HepG2 (cell line): Measurements from ENCODE around the gene ATXN2. TPM values are rescaled to one million over a fixed set of nuclear protein-coding genes. Genes with fewer than 3 reads are reported as not detected.

ENCODE experiments used
- ATAC-seq: fragments of 200-7000 bp; cut with Tn5 transposase; 3 replicates; pipeline ENCODE4 v1.9.1; 2020; ENCODE audit warnings: mild to moderate bottlenecking, moderate library complexity
- BruUV-seq: library from RNA; stranded (reverse); fragments of 400-500 nt; replicated peaks from 2 replicates; lab custom pipeline; 2021; lab: Mats Ljungman, UMichigan
- CTCF ChIA-PET: fragments of 300-600 bp; formaldehyde crosslinking; extraction: SDS; loops from one replicate; lab custom pipeline; 2021; ENCODE audit warnings: low total read pairs, inconsistent platforms, low intra/inter-chr PET ratio; lab: Yijun Ruan, JAX
- POLR2A ChIA-PET: fragments of 350-600 bp; sonication (Branson Sonifier 250); formaldehyde crosslinking; loops from one replicate; lab custom pipeline; 2020; ENCODE audit warnings: antibody characterized with exemption, inconsistent platforms; lab: Yijun Ruan, JAX
- DNase-seq: peaks from one replicate; pipeline ENCODE4 v3.0.0-alpha.2; 2015; ENCODE audit warnings: low spot score
- FAIRE-seq: peaks from 3 replicates; lab custom pipeline; 2011; peaks lifted over from hg19 to GRCh38; lab: Jason Lieb, UNC
- H2AFZ ChIP-seq: one replicate; pipeline ENCODE4 v1.6.1; 2011; ENCODE audit warnings: low read length, inconsistent platforms
- H3K27ac ChIP-seq: fragments of 300-600 bp; 3 replicates; pipeline ENCODE4 v1.8.0; 2011; ENCODE audit warnings: mixed run types, mild to moderate bottlenecking, mixed read lengths, low read length, inconsistent platforms; ENCODE audit not compliant: insufficient read depth; ENCODE audit errors: extremely low read length
- H3K27me3 ChIP-seq, 2 experiments: fragments of 200-600 bp in 1 of 2; 2 replicates in 1 of 2; 3 replicates in 1 of 2; pipeline versions ENCODE4 v1.6.0 to v1.8.0; 2011; ENCODE audit warnings: low read length in 2 of 2, mild to moderate bottlenecking in 2 of 2, moderate library complexity in 2 of 2, inconsistent platforms in 1 of 2; ENCODE audit not compliant: insufficient read depth in 2 of 2, control insufficient read depth in 1 of 2
- H3K36me3 ChIP-seq, 2 experiments: fragments of 200-600 bp in 1 of 2; replicated peaks in 1 of 2; 2 replicates in 1 of 2; 3 replicates in 1 of 2; pipeline versions ENCODE4 v1.5.1 to v1.8.0; 2011; ENCODE audit warnings: low read length in 2 of 2, inconsistent platforms in 1 of 2; ENCODE audit not compliant: insufficient read depth in 2 of 2, control insufficient read depth in 1 of 2
- H3K4me1 ChIP-seq: 2 replicates; pipeline ENCODE4 v1.5.1; 2012; ENCODE audit warnings: low read length, inconsistent platforms; ENCODE audit not compliant: insufficient read depth
- H3K4me2 ChIP-seq: 2 replicates; pipeline ENCODE4 v1.6.0; 2011; ENCODE audit warnings: low read depth, low read length, inconsistent platforms
- H3K4me3 ChIP-seq, 3 experiments: fragments of 200-600 bp in 1 of 3; sonication (generic), shearing (Covaris generic) in 1 of 3; replicated peaks in 1 of 3; 2 replicates each; pipeline ENCODE4 v1.5.1; 2011 to 2016; ENCODE audit warnings: low read length in 3 of 3, inconsistent platforms in 2 of 3, low read depth in 2 of 3, mild to moderate bottlenecking in 2 of 3, control low read depth in 1 of 3, mixed read lengths in 1 of 3; ENCODE audit not compliant: insufficient read depth in 1 of 3
- H3K79me2 ChIP-seq: one replicate; pipeline ENCODE4 v1.6.1; 2011; ENCODE audit warnings: low read length, inconsistent platforms; ENCODE audit not compliant: insufficient read depth
- H3K9ac ChIP-seq: 2 replicates; pipeline ENCODE4 v1.6.0; 2011; ENCODE audit warnings: mild to moderate bottlenecking, low read depth, low read length, inconsistent platforms; ENCODE audit not compliant: insufficient read depth
- H3K9me3 ChIP-seq: 2 replicates; pipeline ENCODE4 v1.5.1; 2012; ENCODE audit warnings: mild to moderate bottlenecking, low read length
- H4K20me1 ChIP-seq: 2 replicates; pipeline ENCODE4 v1.6.0; 2011; ENCODE audit warnings: inconsistent platforms, mild to moderate bottlenecking, low read length, moderate library complexity; ENCODE audit not compliant: insufficient read depth
- NFYB ChIP-seq: sonication (generic); formaldehyde crosslinking; IDR thresholded peaks from 2 replicates; pipeline ENCODE4 v1.4.0; 2020; ENCODE audit warnings: missing genetic modification reagents
- ZMYM2 ChIP-seq: sonication (generic); formaldehyde crosslinking; IDR thresholded peaks from 2 replicates; pipeline ENCODE4 v1.8.0; 2022; ENCODE audit warnings: mild to moderate bottlenecking, missing genetic modification reagents
- WGBS: methylation state at CpG from one replicate; pipeline ENCODE4 v1.1.6; 2017; ENCODE audit warnings: low lambda C conversion rate; 5-methylcytosine and 5-hydroxymethylcytosine counted together
- in situ Hi-C: cut with HindIII; loops from 2 replicates; pipeline ENCODE4 v1.10.0; 2017; ENCODE audit warnings: low pct_unique_long_range_greater_than_20kb; ENCODE audit not compliant: extremely low pct_ligation_motif_present
- intact Hi-C: fragments of 100-400 bp; cut with micrococcal nuclease; formaldehyde crosslinking; loops from one replicate; pipeline ENCODE4 v1.10.0; 2022; ENCODE audit not compliant: unreplicated experiment
- polyA plus RNA-seq, 8 experiments: library from polyadenylated mRNA; depleted of rRNA in 3 of 8; stranded (reverse) in 7 of 8; unstranded in 1 of 8; fragments of >200 nt; fragmentation: Illumina TruSeq in 4 of 8; extraction: Trizol in 4 of 8; gene quantifications; 2 replicates each; pipeline versions ENCODE4 v1.2.1 to v1.2.3, GENCODE V29; 2011 to 2016; ENCODE audit warnings: low read depth in 4 of 8, missing spikeins in 1 of 8, mixed read lengths in 1 of 8; ENCODE audit not compliant: insufficient read depth in 1 of 8
- total RNA-seq, 5 experiments: library from RNA; depleted of rRNA; stranded (reverse); fragments of >200 nt; fragmentation: Illumina TruSeq; extraction: Trizol; gene quantifications; 2 replicates each; pipeline ENCODE4 v1.2.3, GENCODE V29; 2016; ENCODE audit warnings: low read depth in 1 of 5
- TF ChIP-seq, protein P1 (sequence below): sonication (generic); formaldehyde crosslinking; IDR thresholded peaks from 2 replicates; pipeline ENCODE4 v1.4.0; 2020; ENCODE audit warnings: missing genetic modification reagents, borderline replicate concordance
- TF ChIP-seq, protein P2 (sequence below): sonication (generic); formaldehyde crosslinking; IDR thresholded peaks from 2 replicates; pipeline ENCODE4 v1.9.0; 2021; ENCODE audit warnings: missing genetic modification reagents, mild to moderate bottlenecking, borderline replicate concordance
- TF ChIP-seq, protein P3 (sequence below): sonication (generic); formaldehyde crosslinking; IDR thresholded peaks from 2 replicates; pipeline ENCODE4 v1.4.0; 2020; ENCODE audit warnings: low read depth, mild to moderate bottlenecking, missing genetic modification reagents

Gene ATXN2
- total and polyA plus RNA-seq, 2 of the 13 experiments (the other 11 are each of a cell fraction or from before 2014, with no cell fraction given): 18.1 to 27.1 TPM

DNA sequence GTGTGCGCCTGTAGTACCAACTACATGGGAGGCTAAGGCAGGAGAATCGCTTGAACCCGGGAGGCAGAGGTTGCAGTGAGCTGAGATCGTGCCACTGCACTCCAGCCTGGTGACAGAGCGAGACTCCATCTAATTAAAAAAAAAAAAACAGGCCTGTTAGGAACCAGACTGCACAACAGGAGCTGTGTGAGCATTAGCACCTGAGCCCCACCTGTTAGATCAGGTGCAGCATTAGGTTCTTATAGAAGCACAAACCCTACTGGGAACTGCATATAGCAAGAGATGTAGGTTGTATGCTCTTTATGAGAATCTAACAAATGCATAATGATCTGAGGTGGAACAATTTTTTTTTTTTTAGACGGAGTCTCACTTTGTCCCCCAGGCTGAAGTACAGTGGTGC, 8.6 kb downstream of the ATXN2 start (continued):
- TF ChIP-seq, protein P1, sequence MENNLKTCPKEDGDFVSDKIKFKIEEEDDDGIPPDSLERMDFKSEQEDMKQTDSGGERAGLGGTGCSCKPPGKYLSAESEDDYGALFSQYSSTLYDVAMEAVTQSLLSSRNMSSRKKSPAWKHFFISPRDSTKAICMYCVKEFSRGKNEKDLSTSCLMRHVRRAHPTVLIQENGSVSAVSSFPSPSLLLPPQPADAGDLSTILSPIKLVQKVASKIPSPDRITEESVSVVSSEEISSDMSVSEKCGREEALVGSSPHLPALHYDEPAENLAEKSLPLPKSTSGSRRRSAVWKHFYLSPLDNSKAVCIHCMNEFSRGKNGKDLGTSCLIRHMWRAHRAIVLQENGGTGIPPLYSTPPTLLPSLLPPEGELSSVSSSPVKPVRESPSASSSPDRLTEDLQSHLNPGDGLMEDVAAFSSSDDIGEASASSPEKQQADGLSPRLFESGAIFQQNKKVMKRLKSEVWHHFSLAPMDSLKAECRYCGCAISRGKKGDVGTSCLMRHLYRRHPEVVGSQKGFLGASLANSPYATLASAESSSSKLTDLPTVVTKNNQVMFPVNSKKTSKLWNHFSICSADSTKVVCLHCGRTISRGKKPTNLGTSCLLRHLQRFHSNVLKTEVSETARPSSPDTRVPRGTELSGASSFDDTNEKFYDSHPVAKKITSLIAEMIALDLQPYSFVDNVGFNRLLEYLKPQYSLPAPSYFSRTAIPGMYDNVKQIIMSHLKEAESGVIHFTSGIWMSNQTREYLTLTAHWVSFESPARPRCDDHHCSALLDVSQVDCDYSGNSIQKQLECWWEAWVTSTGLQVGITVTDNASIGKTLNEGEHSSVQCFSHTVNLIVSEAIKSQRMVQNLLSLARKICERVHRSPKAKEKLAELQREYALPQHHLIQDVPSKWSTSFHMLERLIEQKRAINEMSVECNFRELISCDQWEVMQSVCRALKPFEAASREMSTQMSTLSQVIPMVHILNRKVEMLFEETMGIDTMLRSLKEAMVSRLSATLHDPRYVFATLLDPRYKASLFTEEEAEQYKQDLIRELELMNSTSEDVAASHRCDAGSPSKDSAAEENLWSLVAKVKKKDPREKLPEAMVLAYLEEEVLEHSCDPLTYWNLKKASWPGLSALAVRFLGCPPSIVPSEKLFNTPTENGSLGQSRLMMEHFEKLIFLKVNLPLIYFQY: no peak

DNA sequence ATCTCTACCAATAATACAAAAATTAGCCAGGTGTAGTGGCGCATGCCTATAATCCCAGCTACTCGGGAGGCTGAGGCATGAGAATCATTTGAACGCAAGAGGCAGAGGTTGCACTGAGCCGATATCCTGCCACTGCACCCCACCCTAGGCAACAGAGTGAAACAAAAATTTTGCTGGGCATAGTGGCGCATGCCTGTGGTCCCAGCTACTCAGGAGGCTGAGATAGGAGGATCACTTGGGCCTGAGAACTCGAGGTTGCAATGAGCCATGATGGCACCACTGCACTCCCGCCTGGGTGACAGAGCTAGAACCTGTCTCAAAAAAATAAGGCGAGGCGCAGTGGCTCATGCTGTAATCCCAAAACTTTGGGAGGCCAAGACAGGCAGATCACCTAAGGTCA, 9.5 kb downstream of the ATXN2 start:
- H3K27ac ChIP-seq: no peak overlapping the region
- peaks cover 94% of the 10 kb centered on the region for H3K79me2 ChIP-seq
- H2AFZ ChIP-seq: no peak overlapping the region
- ATAC-seq (no peak), DNase-seq (no peak), FAIRE-seq (no peak)
- ChIA-PET CTCF (no interaction called here), POLR2A (interaction anchor here (0.8 kb wide), 1 partner anchor 48 kb away, joined by 3 read pairs; no protein-coding TSS in a partner anchor)
- WGBS: 99% methylated on average over 9 of the region's 9 CpGs
- H3K4me1 ChIP-seq: peaks cover 82% of the 10 kb centered on the region
- no peaks in the 10 kb centered on the region for H3K9me3 ChIP-seq
- peaks cover 0 to 1% of the 10 kb centered on the region in 2 experiments; a peak in 1 of 5 replicates for H3K36me3 ChIP-seq
- in situ Hi-C loops: no loop called here
- BruUV-seq: no TSS peak
- H3K27me3 ChIP-seq: no peaks in the 10 kb centered on the region
- H3K4me3 ChIP-seq: no peak overlapping the region
- H3K4me2 ChIP-seq: no peak overlapping the region
- TF ChIP-seq, protein P2, sequence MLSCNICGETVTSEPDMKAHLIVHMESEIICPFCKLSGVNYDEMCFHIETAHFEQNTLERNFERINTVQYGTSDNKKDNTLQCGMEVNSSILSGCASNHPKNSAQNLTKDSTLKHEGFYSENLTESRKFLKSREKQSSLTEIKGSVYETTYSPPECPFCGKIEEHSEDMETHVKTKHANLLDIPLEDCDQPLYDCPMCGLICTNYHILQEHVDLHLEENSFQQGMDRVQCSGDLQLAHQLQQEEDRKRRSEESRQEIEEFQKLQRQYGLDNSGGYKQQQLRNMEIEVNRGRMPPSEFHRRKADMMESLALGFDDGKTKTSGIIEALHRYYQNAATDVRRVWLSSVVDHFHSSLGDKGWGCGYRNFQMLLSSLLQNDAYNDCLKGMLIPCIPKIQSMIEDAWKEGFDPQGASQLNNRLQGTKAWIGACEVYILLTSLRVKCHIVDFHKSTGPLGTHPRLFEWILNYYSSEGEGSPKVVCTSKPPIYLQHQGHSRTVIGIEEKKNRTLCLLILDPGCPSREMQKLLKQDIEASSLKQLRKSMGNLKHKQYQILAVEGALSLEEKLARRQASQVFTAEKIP (CRISPR knock-in tag): no peak
- TF ChIP-seq NFYB (CRISPR knock-in tag) (no peak), ZMYM2 (CRISPR knock-in tag) (no peak)
- TF ChIP-seq, protein P3, sequence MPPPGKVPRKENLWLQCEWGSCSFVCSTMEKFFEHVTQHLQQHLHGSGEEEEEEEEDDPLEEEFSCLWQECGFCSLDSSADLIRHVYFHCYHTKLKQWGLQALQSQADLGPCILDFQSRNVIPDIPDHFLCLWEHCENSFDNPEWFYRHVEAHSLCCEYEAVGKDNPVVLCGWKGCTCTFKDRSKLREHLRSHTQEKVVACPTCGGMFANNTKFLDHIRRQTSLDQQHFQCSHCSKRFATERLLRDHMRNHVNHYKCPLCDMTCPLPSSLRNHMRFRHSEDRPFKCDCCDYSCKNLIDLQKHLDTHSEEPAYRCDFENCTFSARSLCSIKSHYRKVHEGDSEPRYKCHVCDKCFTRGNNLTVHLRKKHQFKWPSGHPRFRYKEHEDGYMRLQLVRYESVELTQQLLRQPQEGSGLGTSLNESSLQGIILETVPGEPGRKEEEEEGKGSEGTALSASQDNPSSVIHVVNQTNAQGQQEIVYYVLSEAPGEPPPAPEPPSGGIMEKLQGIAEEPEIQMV: no peak
- intact Hi-C loops: no loop called here
- peaks cover 39% of the 10 kb centered on the region for H4K20me1 ChIP-seq
- H3K9ac ChIP-seq: no peak overlapping the region
